GM19468 (cell line): Measurements from ENCODE around the gene MYO9A.
"Not testable (repeated sequence)": the region's sequence is repeated elsewhere in the genome, so short reads cannot be mapped to it uniquely, and the experiment has no call there.

Source experiments
- ATAC-seq: cut with Tn5 transposase; IDR thresholded peaks from one replicate; pipeline ENCODE4 v1.9.1; 2021; ENCODE audit warnings: mild to moderate bottlenecking, moderate library complexity, moderate number of reproducible peaks; ENCODE audit not compliant: unreplicated experiment; ENCODE audit errors: extremely low read depth

MYO9A gene

GRCh38 chr15:72050700-72051099, 67.2 kb downstream of the MYO9A start:
- no peak for ATAC-seq

GRCh38 chr15:72047020-72047419, 70.9 kb downstream of the MYO9A start:
- ATAC-seq: no peak

GRCh38 chr15:72044956-72045355, 73.0 kb downstream of the MYO9A start:
- no peak for ATAC-seq

GRCh38 chr15:72042865-72043264, 75.1 kb downstream of the MYO9A start:
- no peak for ATAC-seq

- ATAC-seq: no peak
These were observed 75.9 kb downstream of the MYO9A start for GRCh38 chr15:72042054-72042453.

GRCh38 chr15:72037321-72037720, 80.6 kb downstream of the MYO9A start:
- ATAC-seq: no peak

GRCh38 chr15:72034859-72035650, 82.9 kb downstream of the MYO9A start:
- ATAC-seq: no peak

- ATAC-seq: no peak
These were observed 83.6 kb downstream of the MYO9A start for GRCh38 chr15:72034351-72034750.

GRCh38 chr15:72033711-72034110, 84.2 kb downstream of the MYO9A start:
- ATAC-seq: no peak

GRCh38 chr15:72033285-72033684, 84.7 kb downstream of the MYO9A start:
- ATAC-seq: no peak

- no peak for ATAC-seq
These were observed 96.3 kb downstream of the MYO9A start for GRCh38 chr15:72021604-72022003.

GRCh38 chr15:72020799-72021198, 97.2 kb downstream of the MYO9A start:
- no peak for ATAC-seq

- ATAC-seq: not testable (repeated sequence)
These were observed 103.4 kb downstream of the MYO9A start for GRCh38 chr15:72014555-72014954.

- ATAC-seq: no peak
These were observed 104.2 kb downstream of the MYO9A start for GRCh38 chr15:72013703-72014102.

GRCh38 chr15:72011302-72011942, 106.5 kb downstream of the MYO9A start:
- no peak for ATAC-seq

- ATAC-seq: no peak
These were observed 108.7 kb downstream of the MYO9A start for GRCh38 chr15:72009222-72009621.

GRCh38 chr15:72006382-72006781, 111.6 kb downstream of the MYO9A start:
- ATAC-seq: no peak

- ATAC-seq: no peak
These were observed 112.5 kb downstream of the MYO9A start for GRCh38 chr15:72005483-72005882.

GRCh38 chr15:71999807-72000206, 118.1 kb downstream of the MYO9A start:
- no peak for ATAC-seq

- ATAC-seq: not testable (repeated sequence)
These were observed 119.2 kb downstream of the MYO9A start for GRCh38 chr15:71998717-71999116.

GRCh38 chr15:71997691-71998090, 120.3 kb downstream of the MYO9A start:
- ATAC-seq: no peak

GRCh38 chr15:71975816-71976150, 142.2 kb downstream of the MYO9A start:
- ATAC-seq: no peak
